Liver (tissue), 9 donors: ENCODE measurements around the gene ATAD5. TPM values are rescaled to one million over a fixed set of nuclear protein-coding genes. Genes with fewer than 3 reads are reported as not detected.
"Not testable (repeated sequence)": the region's sequence is repeated elsewhere in the genome, so short reads cannot be mapped to it uniquely, and the experiment has no call there.

Source experiments
- DNase-seq: peaks from one replicate; pipeline ENCODE4 v3.0.0-alpha.2; 2017; ENCODE audit warnings: low spot score
- H3K27ac ChIP-seq, 2 donors: one replicate each; pipeline ENCODE4 v1.7.0; 2013; ENCODE audit warnings: inconsistent platforms in 2 of 2, low read length in 2 of 2, control low read depth in 1 of 2, low read depth in 1 of 2, mild to moderate bottlenecking in 1 of 2
- H3K27me3 ChIP-seq, 4 donors: one replicate each; pipeline versions ENCODE4 v1.6.1 to v1.7.0; 2013; ENCODE audit warnings: low read length in 3 of 4, inconsistent platforms in 1 of 4, mild to moderate bottlenecking in 1 of 4, moderate library complexity in 1 of 4; ENCODE audit not compliant: control insufficient read depth in 4 of 4, insufficient read depth in 4 of 4
- H3K36me3 ChIP-seq, 4 donors: one replicate each; pipeline versions ENCODE4 v1.6.1 to v1.7.0; 2013; ENCODE audit warnings: low read length in 3 of 4, mild to moderate bottlenecking in 3 of 4, low read depth in 1 of 4, moderate library complexity in 1 of 4; ENCODE audit not compliant: control insufficient read depth in 4 of 4, insufficient read depth in 3 of 4
- H3K4me1 ChIP-seq, 4 donors: one replicate each; pipeline versions ENCODE4 v1.6.1 to v1.7.0; 2013; ENCODE audit warnings: low read length in 3 of 4, mild to moderate bottlenecking in 3 of 4, moderate library complexity in 1 of 4; ENCODE audit not compliant: control insufficient read depth in 4 of 4, insufficient read depth in 4 of 4
- H3K4me3 ChIP-seq, 3 donors: one replicate each; pipeline versions ENCODE4 v1.6.1 to v1.7.0; 2013; ENCODE audit warnings: low read length in 3 of 3, control low read depth in 1 of 3, low read depth in 1 of 3, mild to moderate bottlenecking in 1 of 3
- H3K9ac ChIP-seq, 2 donors: one replicate each; pipeline ENCODE4 v1.7.0; 2013; ENCODE audit warnings: low read length in 2 of 2, mild to moderate bottlenecking in 2 of 2, moderate library complexity in 2 of 2, control low read depth in 1 of 2, low read depth in 1 of 2
- H3K9me3 ChIP-seq, 4 donors: one replicate each; pipeline versions ENCODE4 v1.6.1 to v1.7.0; 2013; ENCODE audit warnings: low read length in 3 of 4; ENCODE audit not compliant: control insufficient read depth in 4 of 4
- ATF3 ChIP-seq: IDR thresholded peaks from 2 replicates; pipeline ENCODE4 v1.6.1; 2016; ENCODE audit warnings: antibody characterized with exemption
- CTCF ChIP-seq: fragments of 150-350 bp; IDR thresholded peaks from 2 replicates; pipeline ENCODE4 v1.5.1; 2017; ENCODE audit warnings: improper control_type of control experiment, low read depth, low read length; ENCODE audit not compliant: missing input control
- EGR1 ChIP-seq, 2 donors: IDR thresholded peaks; 2 replicates each; pipeline ENCODE4 v1.6.1; 2016 to 2018; ENCODE audit warnings: antibody characterized with exemption in 2 of 2, low read depth in 2 of 2
- FOXA1 ChIP-seq: IDR thresholded peaks from 2 replicates; pipeline ENCODE4 v1.6.1; 2016; ENCODE audit warnings: antibody characterized with exemption
- FOXA2 ChIP-seq: IDR thresholded peaks from 2 replicates; pipeline ENCODE4 v1.6.1; 2016; ENCODE audit warnings: antibody characterized with exemption
- GABPA ChIP-seq, 2 donors: IDR thresholded peaks in 1 of 2; conservative IDR thresholded peaks in 1 of 2; 2 replicates each; pipeline ENCODE4 v1.6.1; 2016; ENCODE audit warnings: antibody characterized with exemption in 2 of 2, mild to moderate bottlenecking in 1 of 2, moderate library complexity in 1 of 2
- MAX ChIP-seq: IDR thresholded peaks from 2 replicates; pipeline ENCODE4 v1.6.1; 2016; ENCODE audit warnings: antibody characterized with exemption
- NR2F2 ChIP-seq: IDR thresholded peaks from 2 replicates; pipeline ENCODE4 v1.6.1; 2016; ENCODE audit warnings: antibody characterized with exemption
- RAD21 ChIP-seq, 2 donors: IDR thresholded peaks; 2 replicates each; pipeline ENCODE4 v1.6.1; 2016; ENCODE audit warnings: antibody characterized with exemption in 2 of 2, mild to moderate bottlenecking in 2 of 2
- RXRA ChIP-seq, 2 donors: IDR thresholded peaks; 2 replicates each; pipeline ENCODE4 v1.6.1; 2017 to 2018; ENCODE audit warnings: antibody characterized with exemption in 2 of 2, mild to moderate bottlenecking in 1 of 2
- SP1 ChIP-seq: IDR thresholded peaks from 2 replicates; pipeline ENCODE4 v1.6.1; 2018; ENCODE audit warnings: antibody characterized with exemption, mild to moderate bottlenecking
- YY1 ChIP-seq: IDR thresholded peaks from 2 replicates; pipeline ENCODE4 v1.6.1; 2016; ENCODE audit warnings: antibody characterized with exemption, mild to moderate bottlenecking
- WGBS: extraction: QIAGEN DNeasy Blood & Tissue Kit; methylation state at CpG from one replicate; pipeline ENCODE4 v1.1.7; 2013; 5-methylcytosine and 5-hydroxymethylcytosine counted together
- polyA plus RNA-seq, 2 donors: library from polyadenylated mRNA; stranded (reverse) in 1 of 2; unstranded in 1 of 2; fragments of 200-250 nt in 1 of 2; fragments of >200 nt in 1 of 2; fragmentation: Nextera tagmentation in 1 of 2; extraction: Ambion mirVana in 1 of 2; gene quantifications; one replicate each; pipeline versions ENCODE4 v1.2.1 to v1.2.3, GENCODE V29; 2013 to 2015
- total RNA-seq, 2 donors: library from RNA; depleted of rRNA; stranded (reverse); fragments of >200 nt; gene quantifications; one replicate each; pipeline ENCODE4 v1.2.3, GENCODE V29; 2014
- TF ChIP-seq, protein P1 (sequence below): IDR thresholded peaks from 2 replicates; pipeline ENCODE4 v1.6.1; 2016; ENCODE audit warnings: antibody characterized with exemption
- TF ChIP-seq, protein P2 (sequence below): IDR thresholded peaks from 2 replicates; pipeline ENCODE4 v1.6.1; 2016; ENCODE audit warnings: antibody characterized with exemption, mild to moderate bottlenecking
- donor health status: healthy.
- donor health status: healthy.
- donor health status: healthy.
- donor health status: healthy.
- donor health status: healthy.

The ATAD5 gene
- total and polyA plus RNA-seq, 4 donors: 0.15 to 10.6 (median 0.52) TPM

GRCh38 chr17:30812218-30813177 is 19.3 kb upstream of the ATAD5 start:
- H3K9ac ChIP-seq: no peak overlapping the region
- no peak for DNase-seq
- no peaks in the 10 kb centered on the region for H3K27me3 ChIP-seq
- H3K27ac ChIP-seq: no peak overlapping the region
- 81% methylated on average over 5 of the region's 5 CpGs for WGBS
- H3K4me1 ChIP-seq: no peaks in the 10 kb centered on the region
- no peak for TF ChIP-seq GABPA (IDR thresholded peaks at IDR 0.05 in 1 of 2, conservative IDR thresholded peaks at IDR 0.05 in 1 of 2)
- no peak for TF ChIP-seq SP1
- TF ChIP-seq RXRA (IDR thresholded peaks at IDR 0.05): no peak
- peaks cover 0 to 2% (median 0%) of the 10 kb centered on the region in 4 donors for H3K36me3 ChIP-seq
- H3K9me3 ChIP-seq: no peaks in the 10 kb centered on the region
- no peak overlapping the region for H3K4me3 ChIP-seq

GRCh38 chr17:30814236-30814635 is 17.5 kb upstream of the ATAD5 start:
- not testable (repeated sequence) for H3K27ac ChIP-seq, H3K4me3 ChIP-seq, H3K9ac ChIP-seq, H3K36me3 ChIP-seq, DNase-seq, H3K4me1 ChIP-seq, H3K9me3 ChIP-seq, H3K27me3 ChIP-seq
- 94% methylated on average over 12 of the region's 12 CpGs for WGBS

DNA sequence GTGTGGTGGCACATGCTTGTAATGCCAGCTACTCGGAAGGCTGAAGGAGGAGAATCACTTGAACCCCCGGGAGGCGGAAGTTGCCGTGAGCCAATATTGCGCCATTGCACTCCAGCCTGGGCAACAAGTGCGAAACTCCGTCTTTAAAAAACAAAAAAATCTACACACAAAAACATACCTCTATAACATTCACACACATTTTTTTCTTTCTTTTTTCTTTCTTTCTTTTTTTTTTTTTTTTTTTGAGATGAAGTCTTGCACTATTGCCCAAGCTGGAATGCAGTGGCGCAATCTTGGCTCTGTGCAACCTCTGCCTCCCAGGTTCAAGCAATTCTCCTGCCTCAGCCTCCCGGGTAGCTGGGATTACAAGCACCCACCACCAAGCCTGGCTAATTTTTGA is 16.9 kb upstream of the ATAD5 start:
- WGBS: 91% methylated on average over 9 of the region's 9 CpGs
- not testable (repeated sequence) for DNase-seq, H3K36me3 ChIP-seq, H3K27me3 ChIP-seq, H3K4me1 ChIP-seq, H3K4me3 ChIP-seq, H3K9me3 ChIP-seq, H3K9ac ChIP-seq, H3K27ac ChIP-seq

- Histone ChIP-seq H3K27ac (no peak overlapping the region), H3K4me1 (no peaks in the 10 kb centered on the region), H3K4me3 (no peak overlapping the region), H3K9ac (no peak overlapping the region), H3K36me3 (peaks cover 0 to 2% (median under 1%) of the 10 kb centered on the region in 4 donors), H3K27me3 (no peaks in the 10 kb centered on the region), H3K9me3 (no peaks in the 10 kb centered on the region)
- 97% methylated on average over 7 of the region's 7 CpGs for WGBS
- DNase-seq: no peak
- TF ChIP-seq ATF3 (no peak), GABPA (IDR thresholded peaks at IDR 0.05 in 1 of 2, conservative IDR thresholded peaks at IDR 0.05 in 1 of 2) (no peak), MAX (no peak), YY1 (no peak), SP1 (no peak), NR2F2 (no peak), CTCF (no peak), FOXA1 (no peak), RAD21 (IDR thresholded peaks at IDR 0.05) (no peak), EGR1 (IDR thresholded peaks at IDR 0.05; ENCODE audit: low read depth in 2 of 2) (no peak), RXRA (IDR thresholded peaks at IDR 0.05) (no peak), FOXA2 (no peak)
- TF ChIP-seq, protein P1, sequence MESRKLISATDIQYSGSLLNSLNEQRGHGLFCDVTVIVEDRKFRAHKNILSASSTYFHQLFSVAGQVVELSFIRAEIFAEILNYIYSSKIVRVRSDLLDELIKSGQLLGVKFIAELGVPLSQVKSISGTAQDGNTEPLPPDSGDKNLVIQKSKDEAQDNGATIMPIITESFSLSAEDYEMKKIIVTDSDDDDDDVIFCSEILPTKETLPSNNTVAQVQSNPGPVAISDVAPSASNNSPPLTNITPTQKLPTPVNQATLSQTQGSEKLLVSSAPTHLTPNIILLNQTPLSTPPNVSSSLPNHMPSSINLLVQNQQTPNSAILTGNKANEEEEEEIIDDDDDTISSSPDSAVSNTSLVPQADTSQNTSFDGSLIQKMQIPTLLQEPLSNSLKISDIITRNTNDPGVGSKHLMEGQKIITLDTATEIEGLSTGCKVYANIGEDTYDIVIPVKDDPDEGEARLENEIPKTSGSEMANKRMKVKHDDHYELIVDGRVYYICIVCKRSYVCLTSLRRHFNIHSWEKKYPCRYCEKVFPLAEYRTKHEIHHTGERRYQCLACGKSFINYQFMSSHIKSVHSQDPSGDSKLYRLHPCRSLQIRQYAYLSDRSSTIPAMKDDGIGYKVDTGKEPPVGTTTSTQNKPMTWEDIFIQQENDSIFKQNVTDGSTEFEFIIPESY: no peak
- TF ChIP-seq, protein P2, sequence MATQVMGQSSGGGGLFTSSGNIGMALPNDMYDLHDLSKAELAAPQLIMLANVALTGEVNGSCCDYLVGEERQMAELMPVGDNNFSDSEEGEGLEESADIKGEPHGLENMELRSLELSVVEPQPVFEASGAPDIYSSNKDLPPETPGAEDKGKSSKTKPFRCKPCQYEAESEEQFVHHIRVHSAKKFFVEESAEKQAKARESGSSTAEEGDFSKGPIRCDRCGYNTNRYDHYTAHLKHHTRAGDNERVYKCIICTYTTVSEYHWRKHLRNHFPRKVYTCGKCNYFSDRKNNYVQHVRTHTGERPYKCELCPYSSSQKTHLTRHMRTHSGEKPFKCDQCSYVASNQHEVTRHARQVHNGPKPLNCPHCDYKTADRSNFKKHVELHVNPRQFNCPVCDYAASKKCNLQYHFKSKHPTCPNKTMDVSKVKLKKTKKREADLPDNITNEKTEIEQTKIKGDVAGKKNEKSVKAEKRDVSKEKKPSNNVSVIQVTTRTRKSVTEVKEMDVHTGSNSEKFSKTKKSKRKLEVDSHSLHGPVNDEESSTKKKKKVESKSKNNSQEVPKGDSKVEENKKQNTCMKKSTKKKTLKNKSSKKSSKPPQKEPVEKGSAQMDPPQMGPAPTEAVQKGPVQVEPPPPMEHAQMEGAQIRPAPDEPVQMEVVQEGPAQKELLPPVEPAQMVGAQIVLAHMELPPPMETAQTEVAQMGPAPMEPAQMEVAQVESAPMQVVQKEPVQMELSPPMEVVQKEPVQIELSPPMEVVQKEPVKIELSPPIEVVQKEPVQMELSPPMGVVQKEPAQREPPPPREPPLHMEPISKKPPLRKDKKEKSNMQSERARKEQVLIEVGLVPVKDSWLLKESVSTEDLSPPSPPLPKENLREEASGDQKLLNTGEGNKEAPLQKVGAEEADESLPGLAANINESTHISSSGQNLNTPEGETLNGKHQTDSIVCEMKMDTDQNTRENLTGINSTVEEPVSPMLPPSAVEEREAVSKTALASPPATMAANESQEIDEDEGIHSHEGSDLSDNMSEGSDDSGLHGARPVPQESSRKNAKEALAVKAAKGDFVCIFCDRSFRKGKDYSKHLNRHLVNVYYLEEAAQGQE: no peak
Observed at GRCh38 chr17:30816165-30816564, 15.6 kb upstream of the ATAD5 start.
